SK-N-MC (cell line): ENCODE data around the gene DRC3.

Experiments
- EZH2 ChIP-seq: fragments of 200-600 bp; sonication (generic); IDR thresholded peaks from one replicate; pipeline ENCODE4 v1.6.1; 2017; ENCODE audit warnings: antibody characterized with exemption
- FOXP2 ChIP-seq: optimal IDR thresholded peaks from 2 replicates; pipeline ENCODE3; 2011; ENCODE audit warnings: mild to moderate bottlenecking, moderate library complexity; ENCODE audit not compliant: insufficient read depth; ENCODE audit errors: extremely low read length, control extremely low read depth
- POLR2AphosphoS5 ChIP-seq: IDR thresholded peaks from 2 replicates; pipeline ENCODE4 v1.6.1; 2012; ENCODE audit warnings: mild to moderate bottlenecking, low read depth, low read length, borderline replicate concordance

DNA sequence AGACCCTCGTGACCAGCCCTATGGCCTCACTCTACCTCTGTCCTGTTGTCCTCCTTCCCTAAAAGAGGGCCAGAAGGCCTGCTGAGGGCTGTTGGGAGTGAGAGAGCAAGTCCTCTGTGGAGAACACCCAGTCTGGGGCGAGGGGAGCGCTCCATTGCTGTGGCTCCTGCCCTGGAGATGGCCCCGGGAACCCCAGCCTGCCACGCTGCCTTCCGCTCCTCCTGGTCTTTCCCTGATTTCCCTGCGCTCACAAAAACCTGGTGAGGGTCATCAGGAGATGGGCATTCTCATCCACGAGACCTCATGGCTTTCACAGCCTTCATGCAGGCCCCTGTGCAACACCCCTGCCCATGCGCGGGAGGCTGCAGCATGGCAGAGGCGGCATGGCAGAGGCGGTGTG lies 21.2 kb downstream of the DRC3 start:
- TF ChIP-seq EZH2 (no peak), POLR2AphosphoS5 (no peak), FOXP2 (no peak)
